Brain microvascular endothelial cell (primary cell): ENCODE data around the gene PALLD.

Experiments
- DNase-seq: peaks from one replicate; pipeline ENCODE4 v3.0.0-alpha.2; 2020
- H3K27ac ChIP-seq: fragments of 250-450 bp; sonication (Bioruptor Pico); 2 replicates; pipeline ENCODE4 v1.5.1; 2020; ENCODE audit warnings: mild to moderate bottlenecking, moderate library complexity
- H3K27me3 ChIP-seq: fragments of 250-450 bp; sonication (Bioruptor Pico); replicated peaks from 2 replicates; pipeline ENCODE4 v1.5.1; 2020; ENCODE audit warnings: mild to moderate bottlenecking
- H3K36me3 ChIP-seq: fragments of 250-450 bp; sonication (Bioruptor Pico); replicated peaks from 2 replicates; pipeline ENCODE4 v1.5.1; 2020; ENCODE audit warnings: mild to moderate bottlenecking
- H3K4me3 ChIP-seq: 2 replicates; pipeline ENCODE4 v1.5.1; 2011; ENCODE audit warnings: low read depth, mild to moderate bottlenecking, control low read depth, low read length, moderate library complexity
- CTCF ChIP-seq: IDR thresholded peaks from 2 replicates; pipeline ENCODE4 v1.5.1; 2011; ENCODE audit warnings: low read depth, mild to moderate bottlenecking, moderate library complexity, low read length, control low read depth, inconsistent platforms; ENCODE audit errors: missing control alignments
- in situ Hi-C: cut with HindIII; loops from 2 replicates; pipeline ENCODE4 v1.10.0; 2017; ENCODE audit warnings: low sequenced_read_pairs, low pct_ligation_motif_present

Gene PALLD

GRCh38 chr4:168835880-168836454 lies 339.1 kb downstream of the PALLD start:
- Histone ChIP-seq H3K36me3 (peaks cover 5% of the 10 kb centered on the region), H3K27ac (no peak overlapping the region), H3K27me3 (no peaks in the 10 kb centered on the region), H3K4me3 (no peak overlapping the region)
- in situ Hi-C loops = no loop called here
- no peak for TF ChIP-seq CTCF
- DNase-seq = no peak

GRCh38 chr4:168836490-168836889 lies 339.6 kb downstream of the PALLD start:
- Histone ChIP-seq H3K36me3 (peaks cover 5% of the 10 kb centered on the region), H3K4me3 (no peak overlapping the region), H3K27me3 (no peaks in the 10 kb centered on the region), H3K27ac (no peak overlapping the region)
- no peak for DNase-seq
- in situ Hi-C loops = no loop called here
- TF ChIP-seq CTCF = no peak

GRCh38 chr4:168837922-168838321 lies 341.1 kb downstream of the PALLD start:
- no peak overlapping the region for H3K4me3 ChIP-seq
- DNase-seq = no peak
- H3K27ac ChIP-seq = no peak overlapping the region
- in situ Hi-C loops = no loop called here
- peaks cover 10% of the 10 kb centered on the region for H3K36me3 ChIP-seq
- TF ChIP-seq CTCF = no peak
- no peaks in the 10 kb centered on the region for H3K27me3 ChIP-seq

GRCh38 chr4:168839758-168840391 lies 343.0 kb downstream of the PALLD start:
- peaks cover 14% of the 10 kb centered on the region for H3K36me3 ChIP-seq
- no peak for TF ChIP-seq CTCF
- in situ Hi-C loops = no loop called here
- no peak for DNase-seq
- H3K27me3 ChIP-seq = no peaks in the 10 kb centered on the region
- no peak overlapping the region for H3K4me3 ChIP-seq
- H3K27ac ChIP-seq = no peak overlapping the region

- Histone ChIP-seq H3K4me3 (no peak overlapping the region), H3K27me3 (no peaks in the 10 kb centered on the region), H3K27ac (no peak overlapping the region), H3K36me3 (peaks cover 14% of the 10 kb centered on the region)
- no peak for DNase-seq
- in situ Hi-C loops = no loop called here
- no peak for TF ChIP-seq CTCF
These were observed 343.5 kb downstream of the PALLD start for GRCh38 chr4:168840392-168840763.
